A673 (cell line): ENCODE data around the gene CLDN34. TPM values are rescaled to one million over a fixed set of nuclear protein-coding genes. Genes with fewer than 3 reads are reported as not detected.
A peak's percentile ranks its signal among the peaks of the same experiment; 100 is the strongest.

ENCODE experiments used
- BruUV-seq: library from RNA; stranded (reverse); fragments of 400-500 nt; replicated peaks from 2 replicates; lab custom pipeline; 2021; lab: Mats Ljungman, UMichigan
- CTCF ChIA-PET: fragments of 300-600 bp; sonication (Branson Sonifier 250); formaldehyde crosslinking; loops from one replicate; lab custom pipeline; 2022; ENCODE audit warnings: antibody characterized with exemption; lab: Charles Lee
- POLR2A ChIA-PET: fragments of 300-600 bp; sonication (Branson Sonifier 250); formaldehyde crosslinking; loops from one replicate; lab custom pipeline; 2022; ENCODE audit warnings: antibody characterized with exemption; ENCODE audit not compliant: low non-redundant PET; lab: Charles Lee
- DNase-seq: peaks from one replicate; pipeline ENCODE4 v3.0.0-alpha.2; 2015; ENCODE audit warnings: low spot score
- H3K27ac ChIP-seq: fragments of 200-600 bp; sonication (generic); 2 replicates; pipeline ENCODE4 v1.5.1; 2016; ENCODE audit warnings: mixed run types, low read depth, mild to moderate bottlenecking, mixed read lengths, antibody characterized with exemption, low read length; ENCODE audit not compliant: poor library complexity, severe bottlenecking
- H3K27me3 ChIP-seq: fragments of 200-600 bp; sonication (generic); replicated peaks from 2 replicates; pipeline ENCODE4 v1.6.1; 2017; ENCODE audit warnings: mixed run types, low read depth, mild to moderate bottlenecking, mixed read lengths, antibody characterized with exemption, low read length; ENCODE audit not compliant: insufficient read depth, poor library complexity
- H3K36me3 ChIP-seq: fragments of 200-600 bp; sonication (generic); 2 replicates; pipeline ENCODE4 v1.6.1; 2016; ENCODE audit warnings: mixed run types, mild to moderate bottlenecking, mixed read lengths, antibody characterized with exemption, low read length; ENCODE audit not compliant: insufficient read depth, poor library complexity, severe bottlenecking
- H3K4me1 ChIP-seq: fragments of 200-600 bp; sonication (generic); 2 replicates; pipeline ENCODE4 v1.6.1; 2017; ENCODE audit warnings: mixed run types, mild to moderate bottlenecking, mixed read lengths, antibody characterized with exemption, low read length; ENCODE audit not compliant: insufficient read depth, poor library complexity, severe bottlenecking
- H3K4me3 ChIP-seq: fragments of 200-600 bp; sonication (generic); 2 replicates; pipeline ENCODE4 v1.5.1; 2016; ENCODE audit warnings: low read depth, mixed run types, mild to moderate bottlenecking, mixed read lengths, low read length; ENCODE audit not compliant: poor library complexity, severe bottlenecking
- H3K9me3 ChIP-seq: fragments of 200-600 bp; sonication (generic); 2 replicates; pipeline ENCODE4 v1.6.1; 2016; ENCODE audit warnings: mixed run types, low read depth, mild to moderate bottlenecking, mixed read lengths, antibody characterized with exemption, low read length; ENCODE audit not compliant: poor library complexity, severe bottlenecking
- EZH2 ChIP-seq: fragments of 200-600 bp; sonication (generic); IDR thresholded peaks from 2 replicates; pipeline ENCODE4 v1.6.1; 2017; ENCODE audit warnings: borderline replicate concordance, low read depth, mild to moderate bottlenecking, mixed read lengths, antibody characterized with exemption, low read length; ENCODE audit not compliant: poor library complexity, severe bottlenecking
- intact Hi-C: fragments of 100-400 bp; cut with micrococcal nuclease; formaldehyde crosslinking; loops from one replicate; pipeline ENCODE4 v1.10.0; 2022; ENCODE audit not compliant: unreplicated experiment
- total RNA-seq: library from RNA; stranded (reverse); gene quantifications from 2 replicates; pipeline ENCODE4 v1.2.3, GENCODE V29; 2021
- TF ChIP-seq, protein P1 (sequence below): fragments of 300-800, 200-600 bp; sonication (generic); conservative IDR thresholded peaks from 2 replicates; pipeline ENCODE4 v1.5.1; 2017; ENCODE audit warnings: low read depth, mild to moderate bottlenecking, antibody characterized with exemption, low read length, moderate library complexity, mixed read lengths

Gene CLDN34
- total RNA-seq, 1 experiment from 2014 or later, result not detected

DNA sequence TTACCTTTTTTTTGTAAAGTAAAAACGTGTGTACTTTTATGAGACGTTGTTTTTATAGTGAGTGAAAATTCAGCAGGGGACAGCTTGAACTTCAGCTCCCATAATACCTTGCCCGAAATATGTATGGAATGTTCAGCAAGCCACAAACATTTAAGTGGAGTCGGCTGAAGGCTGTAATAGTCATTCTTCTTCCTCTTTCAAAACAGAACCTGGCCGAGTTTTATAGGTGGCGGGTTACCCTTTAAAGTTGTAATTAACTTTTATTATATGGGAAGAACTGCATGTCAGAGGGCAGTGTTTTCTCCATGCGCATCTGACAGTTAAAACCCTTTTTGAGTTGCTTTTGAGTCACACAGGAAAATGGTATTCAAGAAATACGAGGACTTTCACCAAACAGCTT is 50.7 kb downstream of the CLDN34 start:
- no peaks in the 10 kb centered on the region for H3K27me3 ChIP-seq
- no peaks in the 10 kb centered on the region for H3K36me3 ChIP-seq
- peaks cover 14% of the 10 kb centered on the region for H3K4me1 ChIP-seq
- ChIA-PET POLR2A (no interaction called here), CTCF (no interaction called here)
- BruUV-seq, result no TSS peak
- DNase-seq, result peak; percentile 54
- no peaks in the 10 kb centered on the region for H3K9me3 ChIP-seq
- H3K27ac ChIP-seq, result no peak overlapping the region
- H3K4me3 ChIP-seq, result no peak overlapping the region
- TF ChIP-seq, protein P1, sequence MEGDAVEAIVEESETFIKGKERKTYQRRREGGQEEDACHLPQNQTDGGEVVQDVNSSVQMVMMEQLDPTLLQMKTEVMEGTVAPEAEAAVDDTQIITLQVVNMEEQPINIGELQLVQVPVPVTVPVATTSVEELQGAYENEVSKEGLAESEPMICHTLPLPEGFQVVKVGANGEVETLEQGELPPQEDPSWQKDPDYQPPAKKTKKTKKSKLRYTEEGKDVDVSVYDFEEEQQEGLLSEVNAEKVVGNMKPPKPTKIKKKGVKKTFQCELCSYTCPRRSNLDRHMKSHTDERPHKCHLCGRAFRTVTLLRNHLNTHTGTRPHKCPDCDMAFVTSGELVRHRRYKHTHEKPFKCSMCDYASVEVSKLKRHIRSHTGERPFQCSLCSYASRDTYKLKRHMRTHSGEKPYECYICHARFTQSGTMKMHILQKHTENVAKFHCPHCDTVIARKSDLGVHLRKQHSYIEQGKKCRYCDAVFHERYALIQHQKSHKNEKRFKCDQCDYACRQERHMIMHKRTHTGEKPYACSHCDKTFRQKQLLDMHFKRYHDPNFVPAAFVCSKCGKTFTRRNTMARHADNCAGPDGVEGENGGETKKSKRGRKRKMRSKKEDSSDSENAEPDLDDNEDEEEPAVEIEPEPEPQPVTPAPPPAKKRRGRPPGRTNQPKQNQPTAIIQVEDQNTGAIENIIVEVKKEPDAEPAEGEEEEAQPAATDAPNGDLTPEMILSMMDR, result no peak
- TF ChIP-seq EZH2, result no peak
- intact Hi-C loops, result no loop called here

Other genes starting within 250 kb of the CLDN34 start
- 0.50 and 1.2 TPM in 2 replicates for gene GPR143, start 201.5 kb upstream of the CLDN34 start, total RNA-seq
- gene SHROOM2, start 180.9 kb upstream of the CLDN34 start, total RNA-seq, result 3.7 and 5.4 TPM in 2 replicates
- 1.7 and 1.8 TPM in 2 replicates for gene CLCN4, start 189.6 kb downstream of the CLDN34 start, total RNA-seq